GM18526 (cell line): ENCODE data around the gene PHF12.

Experiments used
- POLR2A ChIP-seq: IDR thresholded peaks from 3 replicates; pipeline ENCODE4 v1.6.1; 2011; ENCODE audit not compliant: insufficient read length; ENCODE audit errors: extremely low read depth

PHF12 gene

DNA sequence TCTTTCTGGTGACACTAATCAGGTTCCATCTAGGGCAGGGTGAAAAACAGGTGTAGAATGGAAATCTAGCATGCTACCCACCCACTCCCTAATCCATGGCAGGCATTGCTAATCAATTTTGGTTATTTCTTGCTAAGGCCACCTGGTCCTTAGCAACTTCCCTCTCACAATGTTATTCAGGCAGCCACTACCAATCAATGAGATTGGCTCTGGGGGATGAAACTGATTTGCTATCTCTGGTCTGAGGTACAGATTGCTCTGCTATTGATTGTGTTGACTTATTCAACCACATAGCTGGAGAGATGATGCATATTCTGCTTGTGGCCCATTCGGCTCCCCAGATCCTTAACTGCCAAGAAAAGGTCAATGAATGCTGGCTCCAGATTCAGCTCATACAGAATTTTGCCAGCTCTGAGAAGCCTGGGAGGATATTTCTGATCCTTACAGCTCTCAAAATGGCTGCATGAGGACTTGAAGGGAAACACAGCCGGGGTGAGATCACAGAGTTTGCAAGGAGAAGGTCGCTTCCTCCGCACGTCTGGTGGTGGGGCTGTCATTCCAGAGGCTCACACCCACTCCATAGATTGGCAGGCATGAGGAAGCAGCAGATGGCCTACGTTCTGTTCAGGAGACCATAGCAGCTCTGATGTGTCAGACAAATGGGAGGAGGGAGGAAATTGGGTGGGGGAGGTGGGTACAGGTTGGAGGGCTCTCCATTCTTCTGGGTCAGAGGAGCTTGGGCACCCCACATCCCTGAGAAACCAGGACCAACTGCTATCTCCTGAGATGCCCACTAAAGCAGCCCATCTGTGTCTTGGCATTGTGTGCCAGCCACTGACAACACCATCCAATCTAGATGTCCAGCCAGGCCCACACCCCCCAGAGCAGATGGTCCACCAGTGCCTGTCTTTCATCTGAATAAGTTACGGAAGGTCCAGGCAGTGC, 32.2 kb upstream of the PHF12 start:
- TF ChIP-seq POLR2A = no peak

DNA sequence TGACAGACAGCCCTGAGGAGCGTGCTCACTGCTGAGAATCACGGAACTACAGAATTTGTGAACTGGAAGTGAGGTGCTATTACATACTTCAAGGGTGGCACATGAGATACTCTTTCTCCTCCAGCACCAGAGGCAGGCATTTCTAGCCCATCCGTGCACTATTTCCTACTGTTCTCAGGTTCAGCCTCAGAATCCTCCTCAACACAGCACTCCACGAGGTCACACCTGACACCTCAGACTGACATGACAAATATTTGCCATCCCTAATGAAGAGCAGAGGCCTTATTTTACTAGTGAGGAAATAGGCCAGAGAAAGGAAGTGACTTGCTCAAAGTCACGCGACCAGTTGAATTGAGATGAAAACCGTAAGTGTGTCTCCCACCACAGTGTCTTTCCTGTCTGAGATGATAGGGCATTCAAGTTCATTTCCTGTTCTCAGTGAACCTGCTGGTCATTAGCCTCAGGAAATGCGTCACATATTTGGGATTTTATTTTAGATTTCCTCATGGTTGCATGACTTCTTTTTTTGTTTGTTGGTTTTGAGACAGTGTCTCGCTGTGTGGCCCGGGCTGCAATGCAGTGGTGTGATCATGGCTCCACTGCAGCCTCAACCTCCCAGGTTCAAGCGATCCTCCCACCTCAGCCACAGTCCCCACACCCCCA, 30.9 kb upstream of the PHF12 start:
- no peak for TF ChIP-seq POLR2A

DNA sequence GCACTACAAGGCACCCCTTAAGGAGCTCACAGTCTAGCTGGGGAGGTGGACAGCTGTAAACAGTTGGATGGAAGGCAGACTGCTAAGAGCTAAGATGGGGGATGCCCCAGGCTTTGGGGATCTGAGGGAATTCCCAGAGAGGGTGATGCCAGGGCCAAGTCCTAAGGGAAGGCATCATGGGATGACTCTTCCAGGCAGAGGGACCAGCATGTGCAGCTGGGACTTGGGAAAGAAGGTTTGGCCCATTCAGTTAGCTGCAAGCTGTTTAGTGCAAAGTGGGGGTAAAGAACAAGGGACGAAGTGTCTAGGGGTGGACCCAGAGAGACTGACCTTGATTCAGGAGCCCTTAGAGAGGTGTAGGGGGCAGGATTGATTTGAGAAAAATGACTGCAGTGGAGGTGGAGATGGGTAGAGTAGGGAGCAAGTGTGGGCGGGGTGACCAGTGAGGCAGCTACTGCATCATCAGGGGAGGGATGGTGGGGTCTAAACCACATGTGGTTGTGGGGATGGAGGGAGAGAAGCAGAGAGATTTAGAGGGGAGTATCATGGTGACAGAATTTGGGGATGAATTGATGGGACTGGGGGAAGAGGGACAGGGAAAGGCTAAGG, 27.1 kb upstream of the PHF12 start:
- no peak for TF ChIP-seq POLR2A

DNA sequence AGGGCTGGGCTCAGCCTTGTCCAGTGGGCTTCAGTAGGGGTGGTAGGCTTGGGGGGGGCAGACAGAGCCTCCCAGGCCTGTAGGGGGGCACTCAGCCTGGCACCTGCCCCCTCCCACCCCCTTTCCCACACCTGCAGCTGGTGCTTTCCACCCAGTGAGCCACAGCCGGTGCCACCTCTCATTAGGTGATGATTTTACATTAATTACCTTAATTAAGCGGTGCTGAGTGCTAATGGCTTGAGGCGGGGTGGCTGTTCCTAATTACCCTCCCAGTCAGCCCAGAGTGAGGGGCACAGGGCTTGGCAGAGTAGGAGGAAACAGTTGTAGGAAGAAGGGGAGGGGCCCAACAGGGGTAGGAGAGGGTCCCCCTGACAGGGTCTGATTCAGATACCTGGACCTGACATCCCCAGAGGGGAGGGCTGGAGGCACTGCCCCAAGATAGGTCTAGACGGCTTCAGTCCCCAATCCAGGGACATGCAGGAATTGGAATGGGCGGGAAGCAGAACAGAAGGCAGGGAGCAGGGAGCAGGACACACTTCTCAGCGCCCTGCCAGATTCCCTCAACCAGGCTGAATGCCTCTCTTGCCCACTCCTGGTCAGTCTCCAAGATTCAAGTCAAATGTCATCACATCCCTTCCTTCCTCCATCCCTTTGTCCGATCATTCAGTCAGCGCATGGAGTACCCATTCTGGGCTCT, 26.5 kb upstream of the PHF12 start:
- no peak for TF ChIP-seq POLR2A

DNA sequence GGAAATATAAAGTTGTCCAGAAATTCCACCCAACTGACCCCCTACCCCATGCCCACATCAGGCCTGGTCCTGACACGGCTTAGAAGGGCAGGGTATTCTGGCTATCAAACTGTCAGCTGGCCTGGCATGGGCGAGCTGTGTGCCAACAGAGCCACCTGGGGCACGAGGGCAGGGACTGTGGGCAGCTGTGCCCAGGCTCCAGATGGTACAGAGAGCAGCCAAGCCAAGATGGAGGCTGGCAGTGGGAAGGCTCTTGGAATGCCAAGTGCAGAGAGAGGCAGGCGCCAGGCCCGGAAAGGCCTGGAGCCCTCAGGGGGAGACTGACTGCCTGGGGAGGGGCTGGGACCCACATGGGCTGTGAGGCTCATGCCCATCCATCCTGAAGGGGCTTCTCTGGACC, 24.3 kb upstream of the PHF12 start:
- TF ChIP-seq POLR2A = no peak

DNA sequence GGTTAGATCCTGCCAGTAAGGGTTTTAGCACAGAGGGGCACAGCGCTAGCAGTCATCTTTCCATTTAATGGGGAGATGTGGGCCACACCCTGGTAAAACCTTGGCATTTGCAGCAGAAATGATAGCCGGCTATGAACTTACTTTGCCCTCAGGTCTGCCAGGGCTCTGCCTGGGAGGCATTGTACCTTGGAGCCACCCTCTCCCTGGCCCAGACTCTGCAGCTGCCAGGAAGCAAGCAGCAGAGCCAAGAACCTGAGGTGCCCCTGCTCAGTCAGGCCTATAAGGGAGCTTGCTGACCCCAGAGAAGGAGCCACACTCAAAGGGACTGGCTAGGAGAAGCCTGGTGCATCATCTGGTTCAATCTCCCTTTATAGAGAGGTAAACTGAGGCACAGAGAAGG, 23.7 kb upstream of the PHF12 start:
- no peak for TF ChIP-seq POLR2A

DNA sequence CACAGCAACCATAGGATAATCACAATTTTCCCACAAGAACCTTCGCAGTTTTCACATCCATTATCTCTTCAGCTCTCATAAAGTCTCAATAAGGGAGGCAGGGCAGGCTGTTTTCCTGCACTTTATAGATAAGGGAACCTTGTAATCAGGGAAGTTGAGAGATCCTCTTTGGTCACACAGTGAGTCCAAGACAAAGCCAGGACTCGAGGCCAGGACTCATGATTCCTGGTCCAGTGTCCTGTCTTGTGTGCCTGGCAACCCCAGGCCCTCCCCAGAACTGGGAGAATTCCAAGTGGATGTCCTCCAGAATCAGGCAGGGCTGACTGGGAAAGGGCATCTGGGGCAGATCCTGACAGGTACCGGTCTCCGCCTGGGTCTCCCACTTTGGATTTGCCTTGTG, 23.1 kb upstream of the PHF12 start:
- no peak for TF ChIP-seq POLR2A

DNA sequence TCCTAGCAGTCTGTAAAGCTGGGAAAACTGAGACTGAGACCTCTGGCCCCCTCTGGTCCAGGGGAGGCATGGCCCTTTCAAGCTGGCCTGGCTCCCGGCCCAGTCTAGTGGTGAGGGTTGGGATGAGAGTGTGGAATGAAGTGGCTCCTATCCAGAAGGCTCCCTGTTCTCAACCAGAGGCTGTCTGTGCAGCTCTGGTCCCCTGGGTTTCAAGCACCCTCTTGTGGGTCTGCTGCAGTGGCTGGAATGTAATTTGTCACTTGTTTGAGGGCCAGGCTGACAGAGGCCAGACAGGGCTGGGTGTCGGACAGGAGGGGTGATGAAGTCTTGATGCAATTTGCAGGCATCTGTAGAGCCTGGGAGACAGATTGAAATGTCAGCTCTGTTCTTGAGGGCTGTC, 22.1 kb upstream of the PHF12 start:
- no peak for TF ChIP-seq POLR2A

DNA sequence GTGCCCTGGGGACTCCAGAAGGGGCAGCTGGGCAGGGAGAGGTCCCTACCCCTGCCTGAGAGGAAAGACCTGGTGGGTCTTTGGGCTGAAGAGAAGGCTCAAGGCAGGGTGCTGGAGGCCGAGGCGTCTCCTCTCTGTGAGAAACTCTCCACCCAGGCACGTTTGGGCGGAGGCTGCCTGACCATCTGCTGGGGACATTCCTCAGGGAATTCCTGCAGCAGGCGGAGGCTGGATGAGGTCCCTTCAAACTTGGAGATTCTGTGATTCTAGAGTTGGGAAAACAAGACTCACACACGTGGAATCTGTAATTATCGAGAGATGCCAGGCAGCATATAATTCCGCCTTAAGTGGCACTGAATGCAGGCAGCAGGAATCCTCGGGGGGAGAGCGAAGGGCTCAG, 21.1 kb upstream of the PHF12 start:
- TF ChIP-seq POLR2A = no peak

DNA sequence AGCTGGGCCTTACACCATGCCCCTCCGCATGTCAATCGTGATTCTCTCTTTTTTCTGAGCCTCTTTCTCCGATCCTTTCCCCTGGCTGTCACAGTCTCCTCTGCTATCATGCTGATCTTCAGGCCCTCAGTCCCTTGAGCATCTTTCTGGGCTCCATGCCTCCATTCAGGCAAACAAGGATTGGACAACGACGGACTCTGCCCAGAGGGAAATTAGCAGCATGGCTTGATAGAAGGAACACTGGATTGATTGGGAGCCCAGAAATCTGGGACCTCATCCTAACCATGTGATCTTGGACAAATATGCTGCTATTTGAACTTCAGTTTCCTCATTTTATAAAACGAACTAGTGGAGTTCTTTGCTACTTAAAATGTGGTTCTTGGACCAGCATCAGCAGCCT, 19.6 kb upstream of the PHF12 start:
- TF ChIP-seq POLR2A = no peak

DNA sequence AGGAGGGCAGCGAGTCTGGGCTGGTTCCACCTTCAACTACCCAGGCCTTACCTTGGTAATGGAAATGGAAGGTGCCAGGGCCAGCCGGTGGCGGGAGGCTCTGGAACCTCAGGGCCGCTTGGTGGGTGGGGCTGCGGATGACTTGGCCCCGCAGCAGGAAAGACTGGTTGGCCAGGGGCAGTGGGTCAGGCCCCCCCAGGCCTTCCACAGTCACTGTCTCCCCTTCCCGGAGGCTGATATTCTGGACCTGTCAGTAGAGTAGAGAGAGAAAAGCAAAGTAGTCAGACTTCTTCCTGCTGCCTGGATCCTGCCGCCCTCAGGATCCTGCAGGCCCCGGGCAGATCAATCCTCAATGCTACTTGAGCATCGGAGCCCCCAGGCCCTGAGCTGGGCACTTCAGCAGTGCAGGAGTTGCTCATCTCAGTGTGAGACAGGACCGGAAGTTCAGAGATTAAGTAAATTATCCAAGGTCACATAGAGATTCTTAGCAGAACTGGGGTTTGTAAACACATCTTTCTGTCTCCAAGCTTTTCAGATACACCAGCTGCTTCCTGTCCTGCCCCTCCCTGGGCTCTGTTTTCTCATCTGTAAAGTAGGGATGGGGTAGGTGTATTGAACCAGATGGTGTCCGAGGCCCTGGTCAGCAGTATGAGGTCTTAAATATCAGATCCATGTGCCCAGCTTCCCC, 18.5 kb upstream of the PHF12 start:
- no peak for TF ChIP-seq POLR2A

DNA sequence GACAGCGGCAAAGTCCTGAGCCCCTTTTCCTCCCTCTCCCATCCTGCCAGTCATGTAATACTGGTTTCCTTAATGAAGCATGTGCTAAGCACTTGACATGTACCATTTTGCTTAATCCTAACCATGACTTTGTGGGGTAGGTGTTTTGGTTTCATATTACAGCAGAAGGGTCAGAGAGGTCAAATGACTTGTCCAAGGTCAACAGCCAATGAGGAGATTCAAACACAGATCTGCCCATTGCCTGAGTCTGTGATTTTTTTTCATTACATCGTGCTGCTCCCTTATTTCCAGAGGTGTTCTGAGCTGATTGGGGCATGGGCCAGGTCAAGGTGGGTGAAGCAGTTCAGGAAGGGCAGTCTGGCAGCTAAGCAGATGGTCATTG, 17.6 kb upstream of the PHF12 start:
- no peak for TF ChIP-seq POLR2A

DNA sequence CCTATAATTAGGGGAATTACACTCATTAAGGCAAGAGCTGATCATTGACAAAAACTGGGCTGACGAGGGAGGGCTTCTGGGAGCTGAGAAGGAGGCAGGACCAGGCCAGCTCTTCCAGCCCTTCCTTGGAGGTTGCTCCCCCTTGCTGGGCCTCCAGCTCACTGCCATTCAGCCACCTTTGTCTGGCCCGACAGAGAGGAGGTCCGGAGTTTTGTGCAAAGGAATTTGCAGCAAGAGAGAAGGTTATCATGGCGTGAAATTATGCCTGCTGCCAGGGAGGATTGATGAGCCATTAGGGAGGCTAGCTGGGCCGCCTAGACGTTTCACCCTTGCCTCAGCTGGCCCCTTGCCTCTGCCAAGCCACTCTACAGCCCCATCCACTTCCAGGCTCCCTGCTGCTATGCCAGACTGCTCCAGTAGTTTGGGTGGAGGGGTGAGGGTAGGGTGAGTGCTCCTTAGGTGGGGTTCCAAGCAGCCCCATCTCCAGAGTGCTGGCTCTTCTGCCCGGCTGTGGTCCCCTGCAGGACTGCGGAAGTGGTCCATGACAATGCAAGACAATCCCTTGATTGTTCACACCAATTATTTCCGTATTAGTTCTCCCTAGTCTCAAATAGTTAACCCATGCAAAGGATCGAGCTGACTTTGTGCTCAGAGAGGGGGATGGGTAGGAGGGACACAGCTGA, 17.1 kb upstream of the PHF12 start:
- TF ChIP-seq POLR2A = no peak
